GM12878 (cell line): ENCODE measurements around the gene SENP8.

Source experiments
- CHD2 ChIP-seq: IDR thresholded peaks from 2 replicates; pipeline ENCODE4 v1.6.1; 2011; ENCODE audit warnings: low read depth, low read length, improper control_type of control experiment, borderline replicate concordance
- CTCF ChIP-seq, 3 experiments: IDR thresholded peaks in 2 of 3; conservative IDR thresholded peaks in 1 of 3; 2 replicates each; pipeline ENCODE4 v1.5.1; 2011; ENCODE audit warnings: low read depth in 3 of 3, low read length in 3 of 3, mild to moderate bottlenecking in 3 of 3, control low read depth in 2 of 3, moderate library complexity in 2 of 3, inconsistent platforms in 1 of 3, mixed read lengths in 1 of 3; ENCODE audit not compliant: control insufficient read depth in 2 of 3, insufficient read depth in 1 of 3; ENCODE audit errors: extremely low read depth in 1 of 3
- EZH2 ChIP-seq: IDR thresholded peaks from 2 replicates; pipeline ENCODE4 v1.6.1; 2012; ENCODE audit warnings: low read depth, mild to moderate bottlenecking, control low read depth, inconsistent platforms, low read length, borderline replicate concordance; ENCODE audit not compliant: control insufficient read depth
- NFYB ChIP-seq: IDR thresholded peaks from 2 replicates; pipeline ENCODE4 v1.6.1; 2011; ENCODE audit warnings: low read depth, mild to moderate bottlenecking, low read length, improper control_type of control experiment, moderate library complexity; ENCODE audit not compliant: insufficient read depth
- NR2C2 ChIP-seq: IDR thresholded peaks from 2 replicates; pipeline ENCODE4 v1.6.1; 2011; ENCODE audit warnings: borderline replicate concordance, low read depth; ENCODE audit not compliant: control insufficient read depth, insufficient read length
- POLR2A ChIP-seq: IDR thresholded peaks from 2 replicates; pipeline ENCODE4 v1.6.1; 2011; ENCODE audit warnings: low read depth, mild to moderate bottlenecking, low read length
- RELA ChIP-seq: fragments of 450-650 bp; IDR thresholded peaks from 2 replicates; pipeline ENCODE4 v1.8.0; 2014; ENCODE audit warnings: borderline replicate concordance; ENCODE audit not compliant: partially characterized antibody
- SPI1 ChIP-seq: IDR thresholded peaks from 2 replicates; pipeline ENCODE4 v1.6.1; 2011; ENCODE audit warnings: low read depth, mild to moderate bottlenecking, low read length, moderate library complexity, borderline replicate concordance; ENCODE audit not compliant: insufficient read depth
- ZNF274 ChIP-seq: IDR thresholded peaks from one replicate; pipeline ENCODE4 v1.8.0; 2011; ENCODE audit not compliant: insufficient read length, insufficient read depth
- ZNF384 ChIP-seq: IDR thresholded peaks from 2 replicates; pipeline ENCODE4 v1.6.1; 2012; ENCODE audit warnings: low read depth, mild to moderate bottlenecking, low read length, improper control_type of control experiment, borderline replicate concordance
- TF ChIP-seq, protein P1 (sequence below): fragments of 150-350 bp; IDR thresholded peaks from 2 replicates; pipeline ENCODE4 v1.6.1; 2016; ENCODE audit warnings: low read depth, low read length
- TF ChIP-seq, protein P2 (sequence below): IDR thresholded peaks from 2 replicates; pipeline ENCODE4 v1.6.1; 2011; ENCODE audit warnings: low read depth, low read length, improper control_type of control experiment, borderline replicate concordance

GRCh38 chr15:72183781-72184164 is 65.6 kb downstream of the SENP8 start:
- no peak for TF ChIP-seq EZH2
- TF ChIP-seq, protein P1, sequence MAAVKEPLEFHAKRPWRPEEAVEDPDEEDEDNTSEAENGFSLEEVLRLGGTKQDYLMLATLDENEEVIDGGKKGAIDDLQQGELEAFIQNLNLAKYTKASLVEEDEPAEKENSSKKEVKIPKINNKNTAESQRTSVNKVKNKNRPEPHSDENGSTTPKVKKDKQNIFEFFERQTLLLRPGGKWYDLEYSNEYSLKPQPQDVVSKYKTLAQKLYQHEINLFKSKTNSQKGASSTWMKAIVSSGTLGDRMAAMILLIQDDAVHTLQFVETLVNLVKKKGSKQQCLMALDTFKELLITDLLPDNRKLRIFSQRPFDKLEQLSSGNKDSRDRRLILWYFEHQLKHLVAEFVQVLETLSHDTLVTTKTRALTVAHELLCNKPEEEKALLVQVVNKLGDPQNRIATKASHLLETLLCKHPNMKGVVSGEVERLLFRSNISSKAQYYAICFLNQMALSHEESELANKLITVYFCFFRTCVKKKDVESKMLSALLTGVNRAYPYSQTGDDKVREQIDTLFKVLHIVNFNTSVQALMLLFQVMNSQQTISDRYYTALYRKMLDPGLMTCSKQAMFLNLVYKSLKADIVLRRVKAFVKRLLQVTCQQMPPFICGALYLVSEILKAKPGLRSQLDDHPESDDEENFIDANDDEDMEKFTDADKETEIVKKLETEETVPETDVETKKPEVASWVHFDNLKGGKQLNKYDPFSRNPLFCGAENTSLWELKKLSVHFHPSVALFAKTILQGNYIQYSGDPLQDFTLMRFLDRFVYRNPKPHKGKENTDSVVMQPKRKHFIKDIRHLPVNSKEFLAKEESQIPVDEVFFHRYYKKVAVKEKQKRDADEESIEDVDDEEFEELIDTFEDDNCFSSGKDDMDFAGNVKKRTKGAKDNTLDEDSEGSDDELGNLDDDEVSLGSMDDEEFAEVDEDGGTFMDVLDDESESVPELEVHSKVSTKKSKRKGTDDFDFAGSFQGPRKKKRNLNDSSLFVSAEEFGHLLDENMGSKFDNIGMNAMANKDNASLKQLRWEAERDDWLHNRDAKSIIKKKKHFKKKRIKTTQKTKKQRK = no peak
- TF ChIP-seq ZNF274 = no peak
- TF ChIP-seq POLR2A = no peak
- TF ChIP-seq RELA = no peak
- no peak for TF ChIP-seq CTCF (IDR thresholded peaks at IDR 0.05 in 2 of 3, conservative IDR thresholded peaks at IDR 0.05 in 1 of 3; ENCODE audit: control insufficient read depth in 2 of 3, extremely low read depth in 1 of 3, insufficient read depth in 1 of 3, low read depth in 3 of 3, low read length in 3 of 3)
- TF ChIP-seq ZNF384 = no peak
- no peak for TF ChIP-seq NFYB
- TF ChIP-seq CHD2 = no peak
- TF ChIP-seq, protein P2, sequence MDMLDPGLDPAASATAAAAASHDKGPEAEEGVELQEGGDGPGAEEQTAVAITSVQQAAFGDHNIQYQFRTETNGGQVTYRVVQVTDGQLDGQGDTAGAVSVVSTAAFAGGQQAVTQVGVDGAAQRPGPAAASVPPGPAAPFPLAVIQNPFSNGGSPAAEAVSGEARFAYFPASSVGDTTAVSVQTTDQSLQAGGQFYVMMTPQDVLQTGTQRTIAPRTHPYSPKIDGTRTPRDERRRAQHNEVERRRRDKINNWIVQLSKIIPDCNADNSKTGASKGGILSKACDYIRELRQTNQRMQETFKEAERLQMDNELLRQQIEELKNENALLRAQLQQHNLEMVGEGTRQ = no peak
- TF ChIP-seq SPI1 = no peak
- no peak for TF ChIP-seq NR2C2
